Sigmoid colon (tissue), 4 donors: Measurements from ENCODE around the gene ARHGAP8.

Source experiments
- CTCF ChIP-seq, 4 experiments: fragments of 450-650 bp in 3 of 4; fragments of 200-600 bp in 1 of 4; IDR thresholded peaks; one replicate each; pipeline ENCODE4 v1.5.1; 2016 to 2019; ENCODE audit warnings: antibody characterized with exemption in 4 of 4, mild to moderate bottlenecking in 3 of 4, moderate library complexity in 2 of 4
- EP300 ChIP-seq, 4 donors: sonication (generic); formaldehyde crosslinking; IDR thresholded peaks; one replicate each; pipeline ENCODE4 v1.6.1; 2017; ENCODE audit warnings: antibody characterized with exemption in 4 of 4
- POLR2A ChIP-seq, 2 donors: fragments of 450-650 bp; IDR thresholded peaks; one replicate each; pipeline ENCODE4 v1.6.1; 2016; ENCODE audit warnings: antibody characterized with exemption in 2 of 2, mild to moderate bottlenecking in 2 of 2, moderate library complexity in 2 of 2
- POLR2AphosphoS5 ChIP-seq, 4 donors: sonication (generic); formaldehyde crosslinking; IDR thresholded peaks; one replicate each; pipeline ENCODE4 v1.6.1; 2017; ENCODE audit warnings: antibody characterized with exemption in 4 of 4

GRCh38 chr22:44892243-44892642, 139.9 kb downstream of the ARHGAP8 start:
- TF ChIP-seq CTCF (IDR thresholded peaks at IDR 0.05) (no peak), POLR2A (IDR thresholded peaks at IDR 0.05) (no peak), POLR2AphosphoS5 (IDR thresholded peaks at IDR 0.05) (no peak), EP300 (IDR thresholded peaks at IDR 0.05) (no peak)
